ENCODE measurements around the gene MAP6. TPM values are rescaled to one million over a fixed set of nuclear protein-coding genes. Genes with fewer than 3 reads are reported as not detected.

Gene MAP6
- total and polyA plus RNA-seq, 2 of the 13 experiments (the other 11 are each of a cell fraction or from before 2014, with no cell fraction given) = 0.04 TPM; not detected in 1

- Histone ChIP-seq H2AFZ (ENCODE audit: low read length) (no peak overlapping the region), H4K20me1 (ENCODE audit: insufficient read depth, low read length) (no peaks in the 10 kb centered on the region; the same call in 1 of the 2 replicates), H3K4me3 (replicated peaks in 1 of 3; ENCODE audit: insufficient read depth in 1 of 3, low read depth in 2 of 3, low read length in 3 of 3) (no peak overlapping the region), H3K4me1 (ENCODE audit: insufficient read depth, low read length) (peaks cover 7% of the 10 kb centered on the region; the same call in 1 of the 2 replicates), H3K27ac (ENCODE audit: extremely low read length, insufficient read depth, low read length) (no peak overlapping the region), H3K9me3 (ENCODE audit: low read length) (no peaks in the 10 kb centered on the region), H3K79me2 (ENCODE audit: insufficient read depth, low read length) (no peaks in the 10 kb centered on the region), H3K27me3 (ENCODE audit: control insufficient read depth in 1 of 2, insufficient read depth in 2 of 2, low read length in 2 of 2) (peaks cover 4 to 46% of the 10 kb centered on the region in 2 experiments; a peak in 3 of 5 replicates), H3K36me3 (replicated peaks in 1 of 2; ENCODE audit: control insufficient read depth in 1 of 2, insufficient read depth in 2 of 2, low read length in 2 of 2) (no peaks in the 10 kb centered on the region), H3K9ac (ENCODE audit: insufficient read depth, low read depth, low read length) (no peak overlapping the region), H3K4me2 (ENCODE audit: low read depth, low read length) (no peak overlapping the region)
- BruUV-seq (replicated peaks) = no TSS peak
- ATAC-seq (no peak), FAIRE-seq (no peak), DNase-seq (ENCODE audit: low spot score) (no peak)
- intact Hi-C loops (cut with micrococcal nuclease; ENCODE audit: unreplicated experiment) = no loop called here
- no peak for TF ChIP-seq ZNF432 (CRISPR knock-in tag; IDR thresholded peaks at IDR 0.05; ENCODE audit: borderline replicate concordance)
- TF ChIP-seq E2F1 (CRISPR knock-in tag; IDR thresholded peaks at IDR 0.05) = no peak
- no peak for TF ChIP-seq ZGPAT (CRISPR knock-in tag; IDR thresholded peaks at IDR 0.05)
- no peak for TF ChIP-seq CREB1 (IDR thresholded peaks at IDR 0.05)
- TF ChIP-seq CREB1 (CRISPR knock-in tag; IDR thresholded peaks at IDR 0.05) = no peak
- no peak for TF ChIP-seq MXI1 (IDR thresholded peaks at IDR 0.05; ENCODE audit: borderline replicate concordance, low read depth, low read length)
- no peak for TF ChIP-seq NR2F1 (CRISPR knock-in tag; IDR thresholded peaks at IDR 0.05)
- TF ChIP-seq RBAK (CRISPR knock-in tag; IDR thresholded peaks at IDR 0.05) = no peak
- no peak for TF ChIP-seq THAP7 (CRISPR knock-in tag; IDR thresholded peaks at IDR 0.05)
- no peak for TF ChIP-seq KDM4B (CRISPR knock-in tag; IDR thresholded peaks at IDR 0.05)
- TF ChIP-seq ZBTB38 (CRISPR knock-in tag; IDR thresholded peaks at IDR 0.05) = no peak
- TF ChIP-seq FLYWCH1 (CRISPR knock-in tag; IDR thresholded peaks at IDR 0.05) = no peak
- no peak for TF ChIP-seq SRY (CRISPR knock-in tag; IDR thresholded peaks at IDR 0.05)
- TF ChIP-seq ZNF746 (CRISPR knock-in tag; IDR thresholded peaks at IDR 0.05) = no peak
- no peak for TF ChIP-seq REXO4 (CRISPR knock-in tag; IDR thresholded peaks at IDR 0.05; ENCODE audit: borderline replicate concordance)
- 20% methylated on average over 1 of the region's 1 CpG for WGBS (ENCODE audit: low lambda C conversion rate)
- POLR2A ChIA-PET = no interaction called here
- in situ Hi-C loops (cut with HindIII; ENCODE audit: extremely low pct_ligation_motif_present, low pct_unique_long_range_greater_than_20kb) = no loop called here
- CTCF ChIA-PET (ENCODE audit: low intra/inter-chr PET ratio, low total read pairs) = no interaction called here
These were observed 5.0 kb downstream of the MAP6 start for GRCh38 chr11:75663808-75664207.
